Endometrial microvascular endothelial cells (primary cell): ENCODE results near the gene WRAP73. TPM values are rescaled to one million over a fixed set of nuclear protein-coding genes. Genes with fewer than 3 reads are reported as not detected.

Source experiments
- in situ Hi-C: cut with HindIII; loops from 2 replicates; pipeline ENCODE4 v1.10.0; 2017; ENCODE audit warnings: low sequenced_read_pairs, low pct_unique_long_range_greater_than_20kb; ENCODE audit errors: inconsistent ontology term
- total RNA-seq: library from RNA; depleted of rRNA; stranded (reverse); fragments of >200 nt; gene quantifications from one replicate; pipeline ENCODE4 v1.2.3, GENCODE V29; 2015; ENCODE audit errors: inconsistent ontology term

Gene WRAP73
- total RNA-seq, 1 donor from 2014 or later = 26.4 TPM

GRCh38 chr1:3652548-3653285, 2.8 kb upstream of the WRAP73 start:
- in situ Hi-C loops = no loop called here

- in situ Hi-C loops = no loop called here
These were observed 2.1 kb upstream of the WRAP73 start, which contains the start of gene TP73 for GRCh38 chr1:3651930-3652547. Gene TP73, plus strand, starts transcription at chr1:3652516. Its CDS starts 29,850 bp downstream, at chr1:3682366.

GRCh38 chr1:3651026-3651929, 1.4 kb upstream of the WRAP73 start:
- in situ Hi-C loops = no loop called here

GRCh38 chr1:3650248-3651025, 534 bp upstream of the WRAP73 start:
- in situ Hi-C loops = no loop called here

- in situ Hi-C loops = no loop called here
These were observed 3.3 kb downstream of the WRAP73 start for GRCh38 chr1:3646596-3646995.

GRCh38 chr1:3645666-3646355, 4.1 kb downstream of the WRAP73 start:
- in situ Hi-C loops = no loop called here

GRCh38 chr1:3645247-3645646, 4.7 kb downstream of the WRAP73 start:
- in situ Hi-C loops = no loop called here

GRCh38 chr1:3644273-3644672, 5.6 kb downstream of the WRAP73 start:
- in situ Hi-C loops = no loop called here

- in situ Hi-C loops = no loop called here
These were observed 6.8 kb downstream of the WRAP73 start for GRCh38 chr1:3642919-3643675.

GRCh38 chr1:3641816-3642215, 8.1 kb downstream of the WRAP73 start:
- in situ Hi-C loops = no loop called here

GRCh38 chr1:3641046-3641760, 8.7 kb downstream of the WRAP73 start:
- in situ Hi-C loops = no loop called here

- in situ Hi-C loops = no loop called here
These were observed 9.6 kb downstream of the WRAP73 start for GRCh38 chr1:3640121-3640837.

- in situ Hi-C loops = no loop called here
These were observed 10.4 kb downstream of the WRAP73 start for GRCh38 chr1:3639397-3639911.

- in situ Hi-C loops = no loop called here
These were observed 11.2 kb downstream of the WRAP73 start for GRCh38 chr1:3638676-3639075.

GRCh38 chr1:3638027-3638426, 11.9 kb downstream of the WRAP73 start:
- in situ Hi-C loops = no loop called here

- in situ Hi-C loops = no loop called here
These were observed 13.4 kb downstream of the WRAP73 start for GRCh38 chr1:3636531-3636930.
